ENCODE data around the gene LRP1B.
A peak's percentile ranks its signal among the peaks of the same experiment; 100 is the strongest.
"Not testable (repeated sequence)": the region's sequence is repeated elsewhere in the genome, so short reads cannot be mapped to it uniquely, and the experiment has no call there.

Gene LRP1B

GRCh38 chr2:141199711-141200110 is 931.1 kb downstream of the LRP1B start:
- no peak for TF ChIP-seq CTCF (IDR thresholded peaks at IDR 0.05; ENCODE audit: unreplicated experiment in 3 of 3)
- H3K4me1 Mint-ChIP-seq, result no peaks in the 10 kb centered on the region

GRCh38 chr2:141195087-141195486 is 935.7 kb downstream of the LRP1B start:
- Mint-ChIP-seq H3K27ac (no peak overlapping the region), H3K4me1 (no peaks in the 10 kb centered on the region), H3K9me3 (no peaks in the 10 kb centered on the region), H3K36me3 (ENCODE audit: low read depth) (no peaks in the 10 kb centered on the region), H3K27me3 (ENCODE audit: low read depth) (no peaks in the 10 kb centered on the region), H3K4me3 (no peak overlapping the region)
- TF ChIP-seq CTCF (IDR thresholded peaks at IDR 0.05; ENCODE audit: unreplicated experiment in 3 of 3), result no peak

More at GRCh38 chr2:141199711-141200110, 931.1 kb downstream of the LRP1B start:
- Mint-ChIP-seq H3K27ac (no peak overlapping the region), H3K36me3 (ENCODE audit: low read depth) (no peaks in the 10 kb centered on the region), H3K4me3 (no peak overlapping the region), H3K27me3 (ENCODE audit: low read depth) (no peaks in the 10 kb centered on the region), H3K9me3 (no peaks in the 10 kb centered on the region)

- no peaks in the 10 kb centered on the region for H3K36me3 Mint-ChIP-seq (ENCODE audit: low read depth)
- TF ChIP-seq CTCF (IDR thresholded peaks at IDR 0.05; ENCODE audit: unreplicated experiment in 3 of 3), result no peak
- no peaks in the 10 kb centered on the region for H3K9me3 Mint-ChIP-seq
- H3K4me1 Mint-ChIP-seq, result peaks cover 12% of the 10 kb centered on the region
- H3K4me3 Mint-ChIP-seq, result no peak overlapping the region
- H3K27me3 Mint-ChIP-seq (ENCODE audit: low read depth), result no peaks in the 10 kb centered on the region
- H3K27ac Mint-ChIP-seq, result peak overlapping the region in 2 of 3 experiments; percentile 14 to 63
Measured at GRCh38 chr2:141187075-141187439, 943.8 kb downstream of the LRP1B start.

- peaks cover 12% of the 10 kb centered on the region for H3K4me1 Mint-ChIP-seq
- H3K27ac Mint-ChIP-seq, result peak overlapping the region in 2 of 3 experiments; percentile 14 to 63
- TF ChIP-seq CTCF (IDR thresholded peaks at IDR 0.05; ENCODE audit: unreplicated experiment in 3 of 3), result no peak
- H3K36me3 Mint-ChIP-seq (ENCODE audit: low read depth), result no peaks in the 10 kb centered on the region
- H3K4me3 Mint-ChIP-seq, result no peak overlapping the region
- no peaks in the 10 kb centered on the region for H3K9me3 Mint-ChIP-seq
- H3K27me3 Mint-ChIP-seq (ENCODE audit: low read depth), result no peaks in the 10 kb centered on the region
Measured at GRCh38 chr2:141186413-141187074, 944.3 kb downstream of the LRP1B start.

- H3K27me3 Mint-ChIP-seq (ENCODE audit: low read depth), result no peaks in the 10 kb centered on the region
- H3K9me3 Mint-ChIP-seq, result peaks cover 3% of the 10 kb centered on the region
- no peak overlapping the region for H3K4me3 Mint-ChIP-seq
- peaks cover 12% of the 10 kb centered on the region for H3K4me1 Mint-ChIP-seq
- TF ChIP-seq CTCF (IDR thresholded peaks at IDR 0.05; ENCODE audit: unreplicated experiment in 3 of 3), result no peak
- no peaks in the 10 kb centered on the region for H3K36me3 Mint-ChIP-seq (ENCODE audit: low read depth)
- no peak overlapping the region for H3K27ac Mint-ChIP-seq
Measured at GRCh38 chr2:141182246-141182645, 948.6 kb downstream of the LRP1B start.

- H3K4me1 Mint-ChIP-seq; H3K4me3 Mint-ChIP-seq; H3K27me3 Mint-ChIP-seq (ENCODE audit: low read depth); H3K27ac Mint-ChIP-seq; H3K36me3 Mint-ChIP-seq (ENCODE audit: low read depth); H3K9me3 Mint-ChIP-seq: not testable (repeated sequence)
Measured at GRCh38 chr2:141169117-141169516, 961.7 kb downstream of the LRP1B start.

Data from nephron (organoid).